ENCODE measurements around the gene PARD3. TPM values are rescaled to one million over a fixed set of nuclear protein-coding genes. Genes with fewer than 3 reads are reported as not detected.

The PARD3 gene
- total RNA-seq, 2 donors from 2014 or later = 41.7 to 48.8 TPM

DNA sequence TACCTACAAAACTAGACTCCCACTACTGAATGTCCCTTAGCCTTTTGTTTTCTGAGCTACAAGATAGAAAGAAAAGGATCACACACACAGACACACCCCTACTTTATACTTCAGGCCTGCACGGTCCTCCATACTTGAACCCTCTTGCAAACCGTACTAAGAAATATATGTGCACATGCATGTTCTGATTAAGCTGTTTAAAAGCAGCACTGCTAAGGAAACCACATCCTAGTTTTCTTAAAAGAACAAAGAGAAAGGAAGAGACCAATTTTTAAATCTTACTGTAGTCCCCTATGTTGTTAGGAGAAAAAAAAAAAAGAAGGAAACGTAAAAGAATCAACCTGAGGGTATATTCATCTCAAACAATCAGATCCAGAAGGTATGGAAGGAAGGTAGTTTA lies 501.2 kb downstream of the PARD3 start:
- no peak overlapping the region for H3K4me3 ChIP-seq
- no peaks in the 10 kb centered on the region for H3K27me3 ChIP-seq
- TF ChIP-seq, protein P1, sequence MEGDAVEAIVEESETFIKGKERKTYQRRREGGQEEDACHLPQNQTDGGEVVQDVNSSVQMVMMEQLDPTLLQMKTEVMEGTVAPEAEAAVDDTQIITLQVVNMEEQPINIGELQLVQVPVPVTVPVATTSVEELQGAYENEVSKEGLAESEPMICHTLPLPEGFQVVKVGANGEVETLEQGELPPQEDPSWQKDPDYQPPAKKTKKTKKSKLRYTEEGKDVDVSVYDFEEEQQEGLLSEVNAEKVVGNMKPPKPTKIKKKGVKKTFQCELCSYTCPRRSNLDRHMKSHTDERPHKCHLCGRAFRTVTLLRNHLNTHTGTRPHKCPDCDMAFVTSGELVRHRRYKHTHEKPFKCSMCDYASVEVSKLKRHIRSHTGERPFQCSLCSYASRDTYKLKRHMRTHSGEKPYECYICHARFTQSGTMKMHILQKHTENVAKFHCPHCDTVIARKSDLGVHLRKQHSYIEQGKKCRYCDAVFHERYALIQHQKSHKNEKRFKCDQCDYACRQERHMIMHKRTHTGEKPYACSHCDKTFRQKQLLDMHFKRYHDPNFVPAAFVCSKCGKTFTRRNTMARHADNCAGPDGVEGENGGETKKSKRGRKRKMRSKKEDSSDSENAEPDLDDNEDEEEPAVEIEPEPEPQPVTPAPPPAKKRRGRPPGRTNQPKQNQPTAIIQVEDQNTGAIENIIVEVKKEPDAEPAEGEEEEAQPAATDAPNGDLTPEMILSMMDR (IDR thresholded peaks at IDR 0.05) = no peak
- no peak overlapping the region for H3K27ac ChIP-seq
- H3K9me3 ChIP-seq = no peaks in the 10 kb centered on the region
- no peak for DNase-seq
- intact Hi-C loops (cut with DNase I) = no loop called here
- no peak overlapping the region for H3K9ac ChIP-seq (ENCODE audit: low read depth in 2 of 2, low read length in 2 of 2)
- H3K4me1 ChIP-seq = no peaks in the 10 kb centered on the region
- no peaks in the 10 kb centered on the region for H3K36me3 ChIP-seq

DNA sequence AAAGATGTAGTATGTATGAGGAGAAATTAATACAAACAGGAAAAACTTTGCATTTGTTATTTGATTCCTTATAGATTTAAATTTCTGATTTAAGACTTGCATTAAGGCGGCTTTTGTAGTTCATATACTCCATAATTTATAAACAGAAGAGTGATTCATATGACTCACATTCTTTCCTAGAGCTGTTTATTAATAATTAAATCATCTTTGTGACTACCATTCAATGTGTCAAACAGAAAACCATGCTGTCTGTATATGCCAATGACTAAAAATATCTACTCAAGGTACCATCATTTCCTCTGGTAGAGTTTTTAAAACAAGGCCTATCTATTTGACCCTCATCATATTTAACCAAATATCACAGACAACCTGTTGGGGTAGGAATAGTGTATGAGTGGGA lies 501.7 kb downstream of the PARD3 start:
- H3K9me3 ChIP-seq = no peaks in the 10 kb centered on the region
- DNase-seq = no peak
- H3K27me3 ChIP-seq = no peaks in the 10 kb centered on the region
- H3K36me3 ChIP-seq = no peaks in the 10 kb centered on the region
- intact Hi-C loops (cut with DNase I) = no loop called here
- H3K9ac ChIP-seq (ENCODE audit: low read depth in 2 of 2, low read length in 2 of 2) = no peak overlapping the region
- no peak overlapping the region for H3K27ac ChIP-seq
- TF ChIP-seq, protein P1 (IDR thresholded peaks at IDR 0.05) = no peak
- H3K4me1 ChIP-seq = no peaks in the 10 kb centered on the region
- no peak overlapping the region for H3K4me3 ChIP-seq

DNA sequence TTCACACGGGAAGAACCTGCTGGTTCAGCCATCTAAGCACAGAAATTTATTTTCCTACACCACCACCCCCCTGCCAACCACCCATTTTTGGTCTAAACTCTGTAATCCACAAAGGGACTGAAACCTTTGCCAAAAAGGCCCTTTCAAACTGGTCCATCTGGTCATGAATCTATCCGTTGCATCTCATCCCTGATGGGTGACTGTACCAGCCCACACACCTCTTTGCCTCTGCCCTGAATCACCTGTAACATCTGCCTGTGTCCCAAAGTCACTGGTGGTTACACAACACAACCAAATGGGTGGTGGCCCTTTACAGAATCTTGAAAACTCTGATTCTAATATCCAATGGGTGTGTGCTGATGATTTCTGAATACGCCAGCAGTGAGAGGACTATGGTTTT lies 503.4 kb downstream of the PARD3 start:
- DNase-seq = no peak
- Histone ChIP-seq H3K4me3 (no peak overlapping the region), H3K27me3 (no peaks in the 10 kb centered on the region), H3K27ac (no peak overlapping the region), H3K36me3 (no peaks in the 10 kb centered on the region), H3K9ac (ENCODE audit: low read depth in 2 of 2, low read length in 2 of 2) (no peak overlapping the region), H3K4me1 (no peaks in the 10 kb centered on the region), H3K9me3 (no peaks in the 10 kb centered on the region)
- intact Hi-C loops (cut with DNase I) = no loop called here
- TF ChIP-seq, protein P1 (IDR thresholded peaks at IDR 0.05) = no peak

DNA sequence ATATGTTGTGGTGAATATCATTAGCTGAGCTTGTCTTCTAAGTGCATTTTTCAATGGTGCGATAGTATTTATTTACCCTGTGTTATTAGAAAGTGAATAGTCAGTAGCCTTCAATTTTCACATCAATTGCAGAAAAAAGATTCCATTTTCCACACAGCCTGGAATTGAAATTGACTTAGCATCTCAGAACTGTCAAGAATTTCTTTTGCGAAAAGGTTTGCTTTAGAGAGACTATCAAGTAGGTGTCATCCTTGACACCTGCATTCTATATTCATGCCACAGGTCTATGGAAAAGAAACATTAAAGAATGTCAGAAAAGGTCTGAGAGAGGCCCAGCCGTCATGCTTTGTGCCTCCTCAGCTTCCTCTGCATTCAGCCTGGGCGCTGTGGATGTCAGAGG lies 504.9 kb downstream of the PARD3 start:
- no peak for DNase-seq
- no peaks in the 10 kb centered on the region for H3K27me3 ChIP-seq
- H3K36me3 ChIP-seq = no peaks in the 10 kb centered on the region
- intact Hi-C loops (cut with DNase I) = no loop called here
- H3K4me1 ChIP-seq = no peaks in the 10 kb centered on the region
- no peak overlapping the region for H3K9ac ChIP-seq (ENCODE audit: low read depth in 2 of 2, low read length in 2 of 2)
- TF ChIP-seq, protein P1 (IDR thresholded peaks at IDR 0.05) = no peak
- no peak overlapping the region for H3K4me3 ChIP-seq
- H3K27ac ChIP-seq = no peak overlapping the region
- H3K9me3 ChIP-seq = no peaks in the 10 kb centered on the region

DNA sequence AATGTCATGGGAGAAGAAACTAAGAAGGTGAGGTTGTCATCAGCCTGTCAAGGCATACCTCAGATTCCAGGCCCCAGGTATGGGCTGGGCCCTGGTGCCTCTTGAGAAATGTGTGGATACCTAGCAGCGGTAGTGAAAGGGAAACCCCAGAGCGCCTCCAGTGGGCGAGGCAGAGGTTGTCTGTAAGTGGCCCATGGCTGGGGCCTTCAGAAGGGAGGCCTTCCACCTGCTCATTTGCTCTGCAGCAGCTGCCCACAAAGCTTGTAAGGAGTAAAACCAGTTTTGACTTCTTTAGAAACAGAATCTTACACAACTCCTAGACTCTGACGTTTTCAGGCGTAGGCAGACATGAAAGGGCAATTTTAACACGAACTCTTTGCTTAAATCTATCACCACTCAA lies 509.9 kb downstream of the PARD3 start:
- Histone ChIP-seq H3K36me3 (no peaks in the 10 kb centered on the region), H3K27me3 (no peaks in the 10 kb centered on the region), H3K4me3 (no peak overlapping the region), H3K9me3 (no peaks in the 10 kb centered on the region), H3K27ac (no peak overlapping the region), H3K4me1 (no peaks in the 10 kb centered on the region), H3K9ac (ENCODE audit: low read depth in 2 of 2, low read length in 2 of 2) (no peak overlapping the region)
- peak; percentile 22 for DNase-seq
- intact Hi-C loops (cut with DNase I) = no loop called here
- TF ChIP-seq, protein P1 (IDR thresholded peaks at IDR 0.05) = no peak

DNA sequence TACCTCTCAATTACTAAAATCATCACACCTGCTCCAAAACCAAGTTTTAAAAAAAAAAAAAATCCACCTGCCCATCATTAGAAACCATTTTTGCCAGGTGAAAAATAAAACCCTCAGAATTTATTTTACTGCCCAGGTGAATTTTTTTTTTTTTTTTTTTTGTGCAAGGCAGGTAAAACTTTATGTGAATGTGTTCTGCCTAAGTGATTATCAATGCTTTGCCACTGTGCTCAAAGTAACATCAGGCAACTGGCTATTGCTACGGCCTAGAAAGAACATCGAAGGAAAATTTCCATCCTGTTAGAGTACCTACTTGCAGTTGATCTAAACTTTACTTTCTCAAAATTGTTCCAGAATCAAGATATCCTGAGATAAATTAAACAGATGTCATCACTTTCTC lies 512.1 kb downstream of the PARD3 start:
- Histone ChIP-seq H3K4me1 (no peaks in the 10 kb centered on the region), H3K27ac (no peak overlapping the region), H3K27me3 (no peaks in the 10 kb centered on the region), H3K4me3 (no peak overlapping the region), H3K9me3 (no peaks in the 10 kb centered on the region), H3K36me3 (no peaks in the 10 kb centered on the region), H3K9ac (ENCODE audit: low read depth in 2 of 2, low read length in 2 of 2) (no peak overlapping the region)
- intact Hi-C loops (cut with DNase I) = no loop called here
- no peak for DNase-seq
- TF ChIP-seq, protein P1 (IDR thresholded peaks at IDR 0.05) = no peak

All from colonic mucosa (tissue), 4 donors.